OCI-LY7 (cell line): ENCODE measurements around the gene PIP4P1. TPM values are rescaled to one million over a fixed set of nuclear protein-coding genes. Genes with fewer than 3 reads are reported as not detected.

ENCODE experiments used
- BruUV-seq: library from RNA; stranded (reverse); fragments of 400-500 nt; replicated peaks from 2 replicates; lab custom pipeline; 2021; lab: Mats Ljungman, UMichigan
- CTCF ChIA-PET: fragments of 300-600 bp; sonication (Branson Sonifier 250); formaldehyde crosslinking; loops from one replicate; lab custom pipeline; 2022; ENCODE audit warnings: antibody characterized with exemption; ENCODE audit not compliant: unreplicated experiment; lab: Charles Lee
- POLR2A ChIA-PET: fragments of 300-600 bp; sonication (Branson Sonifier 250); formaldehyde crosslinking; loops from one replicate; lab custom pipeline; 2022; ENCODE audit warnings: antibody characterized with exemption; lab: Charles Lee
- DNase-seq: peaks from one replicate; pipeline ENCODE4 v3.0.0-alpha.2; 2015; ENCODE audit warnings: low spot score
- H2AFZ ChIP-seq: fragments of 200-600 bp; sonication (generic), shearing (Covaris generic); 2 replicates; pipeline ENCODE4 v1.6.1; 2014; ENCODE audit warnings: mild to moderate bottlenecking, antibody characterized with exemption, low read length, moderate library complexity
- H3K27ac ChIP-seq: fragments of 200-600 bp; sonication (generic); 2 replicates; pipeline ENCODE4 v1.5.1; 2014; ENCODE audit warnings: mixed run types, low read depth, mild to moderate bottlenecking, moderate library complexity, low read length, inconsistent platforms; ENCODE audit not compliant: poor library complexity, severe bottlenecking
- H3K36me3 ChIP-seq: fragments of 200-600 bp; sonication (generic); 2 replicates; pipeline ENCODE4 v1.6.1; 2014; ENCODE audit warnings: mild to moderate bottlenecking, antibody characterized with exemption, low read length, moderate library complexity, mixed read lengths; ENCODE audit not compliant: insufficient read depth
- H3K4me1 ChIP-seq: fragments of 200-600 bp; sonication (generic); 2 replicates; pipeline ENCODE4 v1.5.1; 2014; ENCODE audit warnings: mild to moderate bottlenecking, low read length; ENCODE audit not compliant: insufficient read depth, poor library complexity, severe bottlenecking
- H3K4me2 ChIP-seq: fragments of 200-600 bp; sonication (generic); 2 replicates; pipeline ENCODE4 v1.6.1; 2014; ENCODE audit warnings: mild to moderate bottlenecking, low read length
- H3K4me3 ChIP-seq: fragments of 200-600 bp; sonication (generic); 2 replicates; pipeline ENCODE4 v1.5.1; 2014; ENCODE audit warnings: mild to moderate bottlenecking, low read depth, low read length; ENCODE audit not compliant: poor library complexity, severe bottlenecking
- H3K79me2 ChIP-seq: fragments of 200-600 bp; sonication (generic); 2 replicates; pipeline ENCODE4 v1.6.1; 2016; ENCODE audit warnings: low read depth, mild to moderate bottlenecking, low read length, moderate library complexity, mixed read lengths; ENCODE audit not compliant: insufficient read depth
- H3K9me2 ChIP-seq: fragments of 200-600 bp; sonication (generic); 2 replicates; pipeline ENCODE4 v1.6.1; 2016; ENCODE audit warnings: mild to moderate bottlenecking, low read length, mixed read lengths; ENCODE audit not compliant: insufficient read depth
- H3K9me3 ChIP-seq: fragments of 200-600 bp; sonication (generic); 2 replicates; pipeline ENCODE4 v1.6.1; 2014; ENCODE audit warnings: mild to moderate bottlenecking, mixed run types, low read length, mixed read lengths
- H4K20me1 ChIP-seq: fragments of 200-600 bp; sonication (generic); 2 replicates; pipeline ENCODE4 v1.6.1; 2014; ENCODE audit warnings: mild to moderate bottlenecking, antibody characterized with exemption, low read length, moderate library complexity, mixed read lengths; ENCODE audit not compliant: insufficient read depth
- EZH2phosphoT487 ChIP-seq: fragments of 200-600 bp; sonication (generic); IDR thresholded peaks from 2 replicates; pipeline ENCODE4 v1.6.1; 2018; ENCODE audit warnings: low read depth, borderline replicate concordance, mild to moderate bottlenecking, mixed run types, antibody characterized with exemption, low read length, moderate library complexity, mixed read lengths
- intact Hi-C: fragments of 100-400 bp; cut with micrococcal nuclease; formaldehyde crosslinking; loops from one replicate; pipeline ENCODE4 v1.10.0; 2022; ENCODE audit not compliant: unreplicated experiment
- small RNA-seq: library from RNA; depleted of rRNA; stranded (forward); fragments of <200 nt; gene quantifications from one replicate; pipeline ENCODE3, GENCODE V24; 2014
- total RNA-seq, 2 experiments: library from RNA; depleted of rRNA in 1 of 2; stranded (reverse); fragments of >200 nt in 1 of 2; shearing (Covaris generic) in 1 of 2; gene quantifications; 2 replicates each; pipeline ENCODE4 v1.2.3, GENCODE V29; 2014 to 2022
- TF ChIP-seq, protein P1 (sequence below): fragments of 200-600 bp; sonication (generic); conservative IDR thresholded peaks from 2 replicates; pipeline ENCODE4 v1.5.1; 2014; ENCODE audit warnings: mild to moderate bottlenecking, antibody characterized with exemption, low read length, moderate library complexity, mixed read lengths

The PIP4P1 gene
- total RNA-seq, 2 experiments from 2014 or later = 26.9 to 44.7 TPM

DNA sequence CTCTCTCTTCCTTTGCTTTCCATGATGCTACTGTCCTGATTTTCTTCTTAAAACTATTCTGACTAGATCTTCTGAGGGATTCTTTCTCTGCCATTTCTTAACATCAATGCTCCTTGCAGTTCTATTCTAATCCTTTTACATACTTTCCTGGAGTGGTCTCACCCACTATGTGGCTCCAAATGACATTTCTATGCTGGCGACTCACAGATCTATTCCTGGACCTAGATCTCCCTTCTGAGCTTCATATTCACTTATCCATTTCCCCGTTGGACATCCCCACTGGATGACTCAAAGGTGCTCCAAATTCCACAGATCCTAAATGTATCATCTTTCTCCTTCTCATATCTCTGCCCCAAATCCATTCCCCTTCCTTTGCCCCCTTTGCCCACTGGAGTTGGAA, 52.0 kb downstream of the PIP4P1 start:
- Histone ChIP-seq H3K79me2 (no peaks in the 10 kb centered on the region; the same call in 1 of the 2 replicates), H3K9me3 (no peaks in the 10 kb centered on the region), H3K36me3 (peaks cover 33% of the 10 kb centered on the region; the same call in 1 of the 2 replicates), H2AFZ (no peak overlapping the region), H4K20me1 (no peaks in the 10 kb centered on the region), H3K4me3 (no peak overlapping the region), H3K9me2 (no peaks in the 10 kb centered on the region), H3K27ac (no peak overlapping the region), H3K4me1 (peaks cover 13% of the 10 kb centered on the region), H3K4me2 (no peak overlapping the region)
- POLR2A ChIA-PET = interaction anchor here (1.0 kb wide), 1 partner anchor 66 kb away, joined by 3 read pairs; the partner anchor contains the start of gene PARP2
- intact Hi-C loops = no loop called here
- CTCF ChIA-PET = interaction anchor here (0.6 kb wide), 1 partner anchor 425 kb away, joined by 3 read pairs; no protein-coding TSS in a partner anchor
- BruUV-seq = no TSS peak
- TF ChIP-seq EZH2phosphoT487 = no peak
- TF ChIP-seq, protein P1, sequence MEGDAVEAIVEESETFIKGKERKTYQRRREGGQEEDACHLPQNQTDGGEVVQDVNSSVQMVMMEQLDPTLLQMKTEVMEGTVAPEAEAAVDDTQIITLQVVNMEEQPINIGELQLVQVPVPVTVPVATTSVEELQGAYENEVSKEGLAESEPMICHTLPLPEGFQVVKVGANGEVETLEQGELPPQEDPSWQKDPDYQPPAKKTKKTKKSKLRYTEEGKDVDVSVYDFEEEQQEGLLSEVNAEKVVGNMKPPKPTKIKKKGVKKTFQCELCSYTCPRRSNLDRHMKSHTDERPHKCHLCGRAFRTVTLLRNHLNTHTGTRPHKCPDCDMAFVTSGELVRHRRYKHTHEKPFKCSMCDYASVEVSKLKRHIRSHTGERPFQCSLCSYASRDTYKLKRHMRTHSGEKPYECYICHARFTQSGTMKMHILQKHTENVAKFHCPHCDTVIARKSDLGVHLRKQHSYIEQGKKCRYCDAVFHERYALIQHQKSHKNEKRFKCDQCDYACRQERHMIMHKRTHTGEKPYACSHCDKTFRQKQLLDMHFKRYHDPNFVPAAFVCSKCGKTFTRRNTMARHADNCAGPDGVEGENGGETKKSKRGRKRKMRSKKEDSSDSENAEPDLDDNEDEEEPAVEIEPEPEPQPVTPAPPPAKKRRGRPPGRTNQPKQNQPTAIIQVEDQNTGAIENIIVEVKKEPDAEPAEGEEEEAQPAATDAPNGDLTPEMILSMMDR = no peak
- no peak for DNase-seq

Small RNA genes lying within 50 kb of the gene (small RNA-seq; reads per million reads assigned to genes)
- 2.3 reads per million, percentile 81 among the genes with 10 or more reads in this experiment for gene RNA5SP382

Other genes with a start within 250 kb of the PIP4P1 start
- not detected in 2 replicates for gene OR11H6, start 237.7 kb downstream of the PIP4P1 start, total RNA-seq (2014; rRNA removed; shearing (Covaris generic))
- not detected in 2 replicates for gene OR11H6, start 237.7 kb downstream of the PIP4P1 start, total RNA-seq (2022)
- gene OR11H7, start 232.5 kb downstream of the PIP4P1 start, total RNA-seq (2014; rRNA removed; shearing (Covaris generic)) = not detected in 2 replicates
- not detected in 2 replicates for gene OR11H7, start 232.5 kb downstream of the PIP4P1 start, total RNA-seq (2022)
- gene OR11H4, start 222.1 kb downstream of the PIP4P1 start, total RNA-seq (2014; rRNA removed; shearing (Covaris generic)) = not detected in 2 replicates
- not detected in 2 replicates for gene OR11H4, start 222.1 kb downstream of the PIP4P1 start, total RNA-seq (2022)
- gene TTC5, start 155.5 kb downstream of the PIP4P1 start, total RNA-seq (2014; rRNA removed; shearing (Covaris generic)) = 14.9 and 17.9 TPM in 2 replicates
- 20.3 and 21.0 TPM in 2 replicates for gene TTC5, start 155.5 kb downstream of the PIP4P1 start, total RNA-seq (2022)
- 56.6 and 58.5 TPM in 2 replicates for gene CCNB1IP1, start 128.2 kb downstream of the PIP4P1 start, total RNA-seq (2014; rRNA removed; shearing (Covaris generic))
- 46.5 and 51.3 TPM in 2 replicates for gene CCNB1IP1, start 128.2 kb downstream of the PIP4P1 start, total RNA-seq (2022)
- 44.4 and 45.3 TPM in 2 replicates for gene PARP2, start 117.8 kb downstream of the PIP4P1 start, total RNA-seq (2014; rRNA removed; shearing (Covaris generic))
- gene PARP2, start 117.8 kb downstream of the PIP4P1 start, total RNA-seq (2022) = 55.4 and 59.1 TPM in 2 replicates
- 12.9 and 13.4 TPM in 2 replicates for gene TEP1, start 47.9 kb downstream of the PIP4P1 start, total RNA-seq (2014; rRNA removed; shearing (Covaris generic))
- gene TEP1, start 47.9 kb downstream of the PIP4P1 start, total RNA-seq (2022) = 26.8 and 31.1 TPM in 2 replicates
- gene KLHL33, start 25.3 kb downstream of the PIP4P1 start, total RNA-seq (2014; rRNA removed; shearing (Covaris generic)) = 0.08 TPM in 1 of 2 replicates, not detected in the other
- 0.09 and 0.11 TPM in 2 replicates for gene KLHL33, start 25.3 kb downstream of the PIP4P1 start, total RNA-seq (2022)
- gene OSGEP, start 6.6 kb downstream of the PIP4P1 start, total RNA-seq (2014; rRNA removed; shearing (Covaris generic)) = 85.2 and 86.6 TPM in 2 replicates
- gene OSGEP, start 6.6 kb downstream of the PIP4P1 start, total RNA-seq (2022) = 68.8 and 76.6 TPM in 2 replicates
- 110 and 117 TPM in 2 replicates for gene APEX1, start 6.2 kb downstream of the PIP4P1 start, total RNA-seq (2014; rRNA removed; shearing (Covaris generic))
- 175 and 203 TPM in 2 replicates for gene APEX1, start 6.2 kb downstream of the PIP4P1 start, total RNA-seq (2022)
- 120 and 127 TPM in 2 replicates for gene PNP, start 8.0 kb upstream of the PIP4P1 start, total RNA-seq (2014; rRNA removed; shearing (Covaris generic))
- gene PNP, start 8.0 kb upstream of the PIP4P1 start, total RNA-seq (2022) = 118 and 128 TPM in 2 replicates
- not detected in 2 replicates for gene RNASE10, start 44.1 kb upstream of the PIP4P1 start, total RNA-seq (2014; rRNA removed; shearing (Covaris generic))
- 1.5 and 1.7 TPM in 2 replicates for gene RNASE10, start 44.1 kb upstream of the PIP4P1 start, total RNA-seq (2022)
- gene RNASE9, start 99.6 kb upstream of the PIP4P1 start, total RNA-seq (2014; rRNA removed; shearing (Covaris generic)) = not detected in 2 replicates
- not detected in 2 replicates for gene RNASE9, start 99.6 kb upstream of the PIP4P1 start, total RNA-seq (2022)
- not detected in 2 replicates for gene RNASE11, start 126.6 kb upstream of the PIP4P1 start, total RNA-seq (2014; rRNA removed; shearing (Covaris generic))
- not detected in 2 replicates for gene RNASE11, start 126.6 kb upstream of the PIP4P1 start, total RNA-seq (2022)
- not detected in 2 replicates for gene RNASE12, start 129.9 kb upstream of the PIP4P1 start, total RNA-seq (2014; rRNA removed; shearing (Covaris generic))
- not detected in 2 replicates for gene RNASE12, start 129.9 kb upstream of the PIP4P1 start, total RNA-seq (2022)
- gene OR6S1, start 180.3 kb upstream of the PIP4P1 start, total RNA-seq (2014; rRNA removed; shearing (Covaris generic)) = not detected in 2 replicates
- gene OR6S1, start 180.3 kb upstream of the PIP4P1 start, total RNA-seq (2022) = not detected in 2 replicates
- gene RNASE4, start 223.1 kb upstream of the PIP4P1 start, total RNA-seq (2014; rRNA removed; shearing (Covaris generic)) = not detected in 2 replicates
- not detected in 2 replicates for gene RNASE4, start 223.1 kb upstream of the PIP4P1 start, total RNA-seq (2022)
- not detected in 2 replicates for gene ANG, start 227.3 kb upstream of the PIP4P1 start, total RNA-seq (2014; rRNA removed; shearing (Covaris generic))
- not detected in 2 replicates for gene ANG, start 227.3 kb upstream of the PIP4P1 start, total RNA-seq (2022)